ENCODE data around the gene GNL3L.

- TF ChIP-seq POLR2A (IDR thresholded peaks at IDR 0.05) (no peak), EP300 (IDR thresholded peaks at IDR 0.05) (no peak), CTCF (IDR thresholded peaks at IDR 0.05) (no peak), POLR2AphosphoS5 (IDR thresholded peaks at IDR 0.05) (no peak)
Observed at GRCh38 chrX:54483946-54484345, 46.1 kb upstream of the GNL3L start.

Measured in gastroesophageal sphincter (tissue), 3 donors.